Upper lobe of right lung (tissue), 1 donor: ENCODE data around the gene STPG2. TPM values are rescaled to one million over a fixed set of nuclear protein-coding genes. Genes with fewer than 3 reads are reported as not detected.

Source experiments
- ATAC-seq: fragments of 200-7000 bp; cut with Tn5 transposase; one replicate; pipeline ENCODE4 v1.9.1; 2020; ENCODE audit warnings: mild to moderate bottlenecking, moderate library complexity
- DNase-seq: peaks from one replicate; pipeline ENCODE4 v3.0.0-alpha.2; 2020
- H3K27ac ChIP-seq: fragments of 200-600 bp; one replicate; pipeline ENCODE4 v1.8.0; 2022
- H3K27me3 ChIP-seq: fragments of 200-600 bp; one replicate; pipeline ENCODE4 v1.8.0; 2022; ENCODE audit warnings: mild to moderate bottlenecking
- H3K36me3 ChIP-seq: fragments of 200-600 bp; one replicate; pipeline ENCODE4 v1.8.0; 2022
- H3K4me1 ChIP-seq: fragments of 200-600 bp; one replicate; pipeline ENCODE4 v1.8.0; 2022
- H3K4me3 ChIP-seq: fragments of 200-600 bp; one replicate; pipeline ENCODE4 v1.8.0; 2022; ENCODE audit warnings: mild to moderate bottlenecking
- H3K9me3 ChIP-seq: fragments of 200-600 bp; one replicate; pipeline ENCODE4 v1.8.0; 2022
- CTCF ChIP-seq: fragments of 200-600 bp; IDR thresholded peaks from one replicate; pipeline ENCODE4 v1.8.0; 2022; ENCODE audit warnings: antibody characterized with exemption
- intact Hi-C: fragments of 100-400 bp; cut with DNase I; formaldehyde crosslinking; loops from one replicate; pipeline ENCODE4 v1.11.0; 2022
- total RNA-seq: library from RNA; stranded (reverse); fragmentation: NEBNext Ultra II Directional; extraction: Animal tissue kit (Norgen Biotek cat#: 25700); gene quantifications from one replicate; pipeline ENCODE4 v1.2.1, GENCODE V29; 2021
- donor health status: DM: no; HTN: yes; CAD: no; lungs with severe emphysema.

The STPG2 gene
- total RNA-seq, 1 donor from 2014 or later, result 0.41 TPM

- no peak for ATAC-seq
- intact Hi-C loops, result no loop called here
- Histone ChIP-seq H3K4me1 (no peaks in the 10 kb centered on the region), H3K4me3 (no peak overlapping the region), H3K27ac (no peak overlapping the region), H3K36me3 (no peaks in the 10 kb centered on the region), H3K27me3 (no peaks in the 10 kb centered on the region), H3K9me3 (no peaks in the 10 kb centered on the region)
- DNase-seq, result no peak
- TF ChIP-seq CTCF, result no peak
Measured at GRCh38 chr4:97590266-97590665, 553.0 kb downstream of the STPG2 start.

- ATAC-seq, result no peak
- intact Hi-C loops, result no loop called here
- Histone ChIP-seq H3K9me3 (no peaks in the 10 kb centered on the region), H3K4me1 (no peaks in the 10 kb centered on the region), H3K27me3 (no peaks in the 10 kb centered on the region), H3K27ac (no peak overlapping the region), H3K36me3 (no peaks in the 10 kb centered on the region), H3K4me3 (no peak overlapping the region)
- no peak for TF ChIP-seq CTCF
- DNase-seq, result no peak
Measured at GRCh38 chr4:97589481-97590196, 553.6 kb downstream of the STPG2 start.

- no peak for ATAC-seq
- Histone ChIP-seq H3K27me3 (no peaks in the 10 kb centered on the region), H3K4me1 (no peaks in the 10 kb centered on the region), H3K4me3 (no peak overlapping the region), H3K36me3 (no peaks in the 10 kb centered on the region), H3K9me3 (no peaks in the 10 kb centered on the region), H3K27ac (no peak overlapping the region)
- DNase-seq, result no peak
- TF ChIP-seq CTCF, result no peak
- intact Hi-C loops, result no loop called here
Measured at GRCh38 chr4:97587912-97588311, 555.4 kb downstream of the STPG2 start.

- H3K27me3 ChIP-seq, result no peaks in the 10 kb centered on the region
- no peaks in the 10 kb centered on the region for H3K9me3 ChIP-seq
- H3K36me3 ChIP-seq, result no peaks in the 10 kb centered on the region
- no peak overlapping the region for H3K4me3 ChIP-seq
- TF ChIP-seq CTCF, result no peak
- ATAC-seq (no peak), DNase-seq (no peak)
- no peak overlapping the region for H3K27ac ChIP-seq
- intact Hi-C loops, result no loop called here
- no peaks in the 10 kb centered on the region for H3K4me1 ChIP-seq
Measured at GRCh38 chr4:97585274-97585673, 558.0 kb downstream of the STPG2 start.

- Histone ChIP-seq H3K4me3 (no peak overlapping the region), H3K4me1 (no peaks in the 10 kb centered on the region), H3K27ac (no peak overlapping the region), H3K36me3 (no peaks in the 10 kb centered on the region), H3K9me3 (no peaks in the 10 kb centered on the region), H3K27me3 (no peaks in the 10 kb centered on the region)
- intact Hi-C loops, result no loop called here
- DNase-seq (no peak), ATAC-seq (no peak)
- TF ChIP-seq CTCF, result no peak
Measured at GRCh38 chr4:97582890-97583289, 560.4 kb downstream of the STPG2 start.

- Histone ChIP-seq H3K27me3 (no peaks in the 10 kb centered on the region), H3K27ac (no peak overlapping the region), H3K4me3 (no peak overlapping the region), H3K36me3 (no peaks in the 10 kb centered on the region), H3K4me1 (no peaks in the 10 kb centered on the region), H3K9me3 (no peaks in the 10 kb centered on the region)
- intact Hi-C loops, result no loop called here
- TF ChIP-seq CTCF, result no peak
- ATAC-seq (peak; percentile 24), DNase-seq (no peak)
Measured at GRCh38 chr4:97577004-97577403, 566.3 kb downstream of the STPG2 start.
